ENCODE data around the gene ZNF618. TPM values are rescaled to one million over a fixed set of nuclear protein-coding genes. Genes with fewer than 3 reads are reported as not detected.

ZNF618 gene
- total RNA-seq, 1 donor from 2014 or later = 10.2 TPM

GRCh38 chr9:114025760-114026159 is 149.7 kb downstream of the ZNF618 start:
- Histone ChIP-seq H3K4me1 (no peaks in the 10 kb centered on the region), H3K36me3 (peaks cover 18% of the 10 kb centered on the region), H3K27me3 (ENCODE audit: low read depth) (no peaks in the 10 kb centered on the region), H3K4me3 (no peak overlapping the region), H3K27ac (no peak overlapping the region), H3K9me3 (peaks cover 25% of the 10 kb centered on the region)
- ATAC-seq = no peak
- intact Hi-C loops (cut with DNase I) = no loop called here
- no peak for DNase-seq
- no peak for TF ChIP-seq CTCF (IDR thresholded peaks at IDR 0.05)

GRCh38 chr9:114026335-114026734 is 150.2 kb downstream of the ZNF618 start:
- no peaks in the 10 kb centered on the region for H3K27me3 ChIP-seq (ENCODE audit: low read depth)
- H3K27ac ChIP-seq = no peak overlapping the region
- DNase-seq = no peak
- intact Hi-C loops (cut with DNase I) = no loop called here
- H3K4me3 ChIP-seq = no peak overlapping the region
- no peak for ATAC-seq
- H3K36me3 ChIP-seq = peaks cover 21% of the 10 kb centered on the region
- no peak for TF ChIP-seq CTCF (IDR thresholded peaks at IDR 0.05)
- H3K9me3 ChIP-seq = peaks cover 25% of the 10 kb centered on the region
- H3K4me1 ChIP-seq = no peaks in the 10 kb centered on the region

- Histone ChIP-seq H3K27ac (no peak overlapping the region), H3K9me3 (peaks cover 19% of the 10 kb centered on the region), H3K36me3 (peaks cover 21% of the 10 kb centered on the region), H3K4me3 (no peak overlapping the region), H3K27me3 (ENCODE audit: low read depth) (no peaks in the 10 kb centered on the region), H3K4me1 (no peaks in the 10 kb centered on the region)
- no peak for DNase-seq
- no peak for ATAC-seq
- no peak for TF ChIP-seq CTCF (IDR thresholded peaks at IDR 0.05)
- intact Hi-C loops (cut with DNase I) = no loop called here
These were observed 151.2 kb downstream of the ZNF618 start for GRCh38 chr9:114027159-114027862.

- no peak for DNase-seq
- Histone ChIP-seq H3K36me3 (peaks cover 26% of the 10 kb centered on the region), H3K4me3 (no peak overlapping the region), H3K4me1 (no peaks in the 10 kb centered on the region), H3K27ac (no peak overlapping the region), H3K27me3 (ENCODE audit: low read depth) (no peaks in the 10 kb centered on the region), H3K9me3 (peaks cover 13% of the 10 kb centered on the region)
- ATAC-seq = no peak
- no peak for TF ChIP-seq CTCF (IDR thresholded peaks at IDR 0.05)
- intact Hi-C loops (cut with DNase I) = no loop called here
These were observed 151.9 kb downstream of the ZNF618 start for GRCh38 chr9:114027863-114028465.

GRCh38 chr9:114028646-114029045 is 152.5 kb downstream of the ZNF618 start:
- TF ChIP-seq CTCF (IDR thresholded peaks at IDR 0.05) = no peak
- no peaks in the 10 kb centered on the region for H3K4me1 ChIP-seq
- H3K9me3 ChIP-seq = peaks cover 7% of the 10 kb centered on the region
- intact Hi-C loops (cut with DNase I) = no loop called here
- no peak overlapping the region for H3K27ac ChIP-seq
- peaks cover 33% of the 10 kb centered on the region for H3K36me3 ChIP-seq
- no peak for DNase-seq
- no peak for ATAC-seq
- H3K4me3 ChIP-seq = no peak overlapping the region
- H3K27me3 ChIP-seq (ENCODE audit: low read depth) = no peaks in the 10 kb centered on the region

All from lower lobe of right lung (tissue), 2 donors.